Measurements from ENCODE around the gene CLASRP.

The CLASRP gene

DNA sequence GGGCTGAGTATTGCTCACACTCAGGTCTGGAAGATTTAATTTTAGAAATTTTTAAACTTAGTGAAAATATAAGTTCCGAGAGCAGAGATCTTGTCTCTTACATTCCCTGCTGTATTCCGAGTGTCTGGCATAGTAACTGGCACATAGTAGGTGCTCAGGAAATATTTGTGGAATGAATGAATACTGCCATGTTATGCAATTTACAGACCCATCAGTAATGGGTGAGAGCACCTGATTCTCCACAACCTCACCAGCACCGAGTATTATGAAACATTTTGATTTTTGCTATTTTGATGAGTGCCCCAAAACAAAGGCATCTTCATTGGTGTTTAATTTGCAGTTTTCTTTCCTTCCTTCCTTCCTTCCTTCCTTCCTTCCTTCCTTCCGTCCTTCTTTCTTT lies 15.8 kb upstream of the CLASRP start:
- DNase-seq: no peak

DNA sequence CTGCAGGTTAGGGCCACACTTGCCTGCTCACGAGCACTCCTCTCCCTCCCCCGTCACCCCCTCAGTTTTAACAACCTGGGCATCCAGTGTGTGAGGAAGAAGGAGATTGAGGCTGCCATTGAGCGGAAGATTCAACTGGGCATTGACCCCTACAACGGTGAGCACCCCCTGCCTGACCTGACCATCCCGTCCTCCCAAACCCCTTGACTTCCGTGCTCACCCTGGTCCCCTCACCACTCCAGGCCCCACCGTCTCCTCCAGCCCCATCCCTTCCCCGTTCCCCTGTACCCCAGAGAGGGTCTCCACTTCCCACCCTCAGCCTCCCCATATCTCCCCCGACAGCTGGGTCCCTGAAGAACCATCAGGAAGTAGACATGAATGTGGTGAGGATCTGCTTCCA lies 13.6 kb upstream of the CLASRP start:
- no peak for DNase-seq

DNA sequence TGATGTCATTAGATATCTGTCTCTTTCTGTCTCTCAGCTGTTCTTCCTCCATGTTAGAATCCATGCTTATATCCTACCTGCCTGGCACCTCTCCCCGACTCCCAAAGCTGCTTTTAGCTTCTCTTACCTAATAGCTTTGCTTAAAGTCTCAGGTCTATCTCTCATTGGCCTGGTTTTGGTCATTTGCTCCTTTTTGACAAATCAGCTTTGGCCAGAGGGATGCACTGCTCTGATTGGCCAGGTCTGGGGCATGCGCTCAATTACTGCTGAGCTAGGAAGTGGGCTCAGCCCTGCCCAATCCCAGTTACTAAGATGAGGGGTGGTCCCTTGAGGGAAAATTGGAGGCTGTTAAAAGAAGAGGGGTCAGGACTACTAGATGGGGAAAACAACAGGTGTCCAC lies 11.5 kb upstream of the CLASRP start:
- DNase-seq: no peak

DNA sequence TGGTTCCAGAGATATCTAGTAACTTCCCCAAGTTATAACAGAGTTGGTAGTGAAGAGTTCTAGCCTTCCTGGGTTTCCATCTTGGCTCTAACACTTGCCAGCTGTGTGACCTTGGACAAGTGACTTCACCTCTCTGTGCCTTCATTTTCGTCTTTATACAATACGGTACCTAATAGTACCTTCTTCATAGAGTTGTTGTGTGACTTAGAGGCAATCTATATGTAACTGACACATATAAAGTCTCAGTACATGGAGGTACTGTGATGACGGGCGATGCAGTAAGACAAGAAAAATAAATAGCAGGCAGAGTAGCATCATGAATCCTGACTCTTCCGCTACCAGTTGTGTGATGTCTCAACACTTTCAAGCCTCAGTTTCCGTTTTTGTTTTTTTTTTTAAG lies 8.0 kb upstream of the CLASRP start:
- DNase-seq: no peak

DNA sequence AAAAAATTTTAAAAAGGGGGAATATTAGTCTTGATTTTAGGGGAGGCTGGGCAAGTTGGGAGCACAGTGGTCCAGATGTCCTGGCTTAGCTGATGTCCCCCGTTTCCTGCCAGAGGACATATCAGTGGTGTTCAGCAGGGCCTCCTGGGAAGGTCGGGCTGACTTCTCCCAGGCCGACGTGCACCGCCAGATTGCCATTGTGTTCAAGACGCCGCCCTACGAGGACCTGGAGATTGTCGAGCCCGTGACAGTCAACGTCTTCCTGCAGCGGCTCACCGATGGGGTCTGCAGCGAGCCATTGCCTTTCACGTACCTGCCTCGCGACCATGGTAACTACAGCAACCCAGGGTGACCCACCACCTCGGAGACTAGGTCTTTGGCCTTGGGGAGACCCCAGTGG lies 6.4 kb upstream of the CLASRP start:
- no peak for DNase-seq

DNA sequence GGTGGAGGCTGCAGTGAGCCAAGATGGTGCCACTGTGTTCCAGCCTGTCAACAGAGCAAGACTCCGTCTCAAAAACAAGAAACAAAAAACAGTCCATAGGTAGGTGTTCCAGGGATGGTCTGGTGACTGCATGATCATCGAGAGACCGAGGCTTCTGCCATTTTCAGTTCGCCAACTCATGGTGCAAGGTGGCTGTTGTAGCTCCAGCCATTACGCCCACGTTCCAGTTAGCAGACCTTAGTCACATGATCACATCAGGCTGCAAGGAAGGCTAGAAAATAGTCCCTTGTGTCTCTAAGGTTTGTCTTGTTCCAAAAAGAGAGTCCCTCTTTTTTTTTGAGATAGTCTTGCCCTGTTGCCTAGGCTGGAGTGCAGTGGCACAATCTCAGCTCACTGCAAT lies 3.1 kb upstream of the CLASRP start:
- DNase-seq: no peak

DNA sequence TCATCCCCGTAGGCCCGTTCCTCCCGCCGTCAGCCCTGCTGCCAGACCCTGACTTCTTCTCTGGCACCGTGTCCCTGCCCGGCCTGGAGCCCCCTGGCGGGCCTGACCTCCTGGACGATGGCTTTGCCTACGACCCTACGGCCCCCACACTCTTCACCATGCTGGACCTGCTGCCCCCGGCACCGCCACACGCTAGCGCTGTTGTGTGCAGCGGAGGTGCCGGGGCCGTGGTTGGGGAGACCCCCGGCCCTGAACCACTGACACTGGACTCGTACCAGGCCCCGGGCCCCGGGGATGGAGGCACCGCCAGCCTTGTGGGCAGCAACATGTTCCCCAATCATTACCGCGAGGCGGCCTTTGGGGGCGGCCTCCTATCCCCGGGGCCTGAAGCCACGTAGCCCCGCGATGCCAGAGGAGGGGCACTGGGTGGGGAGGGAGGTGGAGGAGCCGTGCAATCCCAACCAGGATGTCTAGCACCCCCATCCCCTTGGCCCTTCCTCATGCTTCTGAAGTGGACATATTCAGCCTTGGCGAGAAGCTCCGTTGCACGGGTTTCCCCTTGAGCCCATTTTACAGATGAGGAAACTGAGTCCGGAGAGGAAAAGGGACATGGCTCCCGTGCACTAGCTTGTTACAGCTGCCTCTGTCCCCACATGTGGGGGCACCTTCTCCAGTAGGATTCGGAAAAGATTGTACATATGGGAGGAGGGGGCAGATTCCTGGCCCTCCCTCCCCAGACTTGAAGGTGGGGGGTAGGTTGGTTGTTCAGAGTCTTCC lies 1.3 kb upstream of the CLASRP start:
- DNase-seq: no peak

DNA sequence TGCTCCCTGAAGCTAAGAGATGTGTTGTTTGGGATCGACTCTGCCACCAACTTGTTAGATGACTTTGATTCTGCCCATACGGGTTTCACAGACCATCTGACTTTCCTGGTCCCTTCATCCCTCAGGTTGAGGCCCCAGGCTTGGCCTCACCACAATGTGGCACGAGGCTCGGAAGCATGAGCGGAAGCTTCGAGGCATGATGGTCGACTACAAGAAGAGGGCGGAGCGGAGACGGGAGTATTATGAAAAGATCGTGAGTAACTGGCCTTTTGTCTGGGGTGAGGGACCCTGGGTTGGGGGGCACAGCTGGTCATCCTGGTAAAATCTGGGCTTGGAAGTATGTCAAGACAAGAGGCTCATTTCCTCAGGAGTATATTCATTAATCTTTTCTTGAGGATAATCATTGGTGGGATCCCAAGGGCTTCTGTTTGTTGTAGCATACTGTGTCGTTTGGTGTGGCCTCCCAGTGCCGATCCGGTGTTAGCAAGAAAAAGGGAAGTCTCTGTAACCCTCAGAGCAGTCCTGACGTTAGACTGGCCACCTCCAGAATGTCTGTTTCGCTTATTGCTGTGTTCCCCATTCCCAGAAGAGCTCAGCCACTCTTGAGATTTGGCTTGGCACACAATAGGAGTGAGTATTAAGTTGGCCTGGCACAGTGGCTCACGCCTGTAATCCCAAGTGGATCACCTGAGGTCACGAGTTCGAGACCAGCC lies 1.4 kb downstream of the CLASRP start:
- DNase-seq: no peak

DNA sequence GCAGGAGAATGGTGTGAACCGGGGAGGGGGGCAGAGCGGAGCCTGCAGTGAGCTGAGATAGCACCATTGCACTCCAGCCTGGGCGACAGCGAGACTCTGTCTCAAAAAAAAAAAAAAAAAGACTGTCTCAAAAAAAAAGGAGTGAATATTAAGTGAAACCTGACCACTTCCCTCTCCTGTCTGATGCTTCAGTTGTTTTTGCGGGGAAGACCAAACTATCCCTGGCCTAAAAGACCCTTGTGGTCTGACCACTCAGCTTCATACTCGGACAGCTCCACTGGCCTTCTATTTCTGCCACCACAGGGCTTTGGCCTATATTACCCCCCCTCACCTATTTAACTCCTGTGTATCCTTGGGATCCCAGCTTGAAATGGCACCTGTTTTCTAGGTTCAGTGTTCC lies 2.3 kb downstream of the CLASRP start:
- no peak for DNase-seq

DNA sequence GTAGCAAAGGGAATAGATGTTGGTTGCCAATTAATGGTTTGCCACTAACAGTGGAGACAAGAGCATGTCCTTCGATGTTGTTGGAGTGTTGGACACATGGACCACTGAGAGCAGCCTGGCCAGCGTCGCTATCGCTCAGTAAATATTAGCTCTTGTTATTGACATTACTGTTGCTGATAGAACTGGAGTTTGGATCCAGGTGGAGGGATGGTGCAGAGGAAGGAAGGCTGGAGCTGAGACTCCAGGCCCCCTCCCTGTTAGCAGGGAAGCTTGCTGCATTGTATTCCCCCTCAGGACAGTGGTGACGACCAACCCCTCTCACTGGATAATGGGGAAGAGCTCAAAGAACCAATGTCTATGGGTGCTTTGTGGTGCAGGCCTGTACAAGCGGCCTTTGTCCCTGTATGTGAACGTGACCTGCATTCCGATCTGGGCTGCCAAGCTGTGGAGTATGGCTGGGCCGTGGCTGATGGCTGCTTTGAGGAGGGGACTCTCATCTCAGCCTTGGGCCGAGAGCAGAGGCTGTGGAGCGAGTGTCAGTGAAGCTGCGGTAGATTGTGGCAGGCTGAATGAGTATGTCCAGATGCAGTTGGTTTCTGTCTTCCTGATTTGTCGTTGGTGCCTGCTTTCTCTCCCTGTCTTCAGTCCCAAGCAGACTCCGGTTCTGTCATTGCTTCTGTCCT lies 7.0 kb downstream of the CLASRP start:
- no peak for DNase-seq

DNA sequence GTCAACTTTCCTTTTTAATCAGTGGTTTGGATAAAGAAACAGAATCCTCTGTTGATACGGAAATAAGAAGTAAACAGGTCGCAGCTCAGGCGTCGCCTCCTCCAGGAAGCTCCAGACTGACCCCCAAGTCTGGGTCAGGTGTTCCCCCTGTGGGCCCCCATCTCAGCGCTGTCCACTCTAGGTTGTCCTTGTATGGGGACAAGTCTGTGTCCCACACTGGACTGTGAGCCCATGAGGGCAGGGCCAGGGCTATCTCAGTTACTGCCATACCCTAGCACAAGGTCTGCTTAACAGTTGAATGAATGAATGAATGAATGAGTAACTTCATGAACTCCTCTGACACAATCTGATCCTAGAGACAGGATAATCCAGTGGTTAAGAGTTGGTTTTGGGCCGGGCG lies 7.5 kb downstream of the CLASRP start:
- DNase-seq: no peak

DNA sequence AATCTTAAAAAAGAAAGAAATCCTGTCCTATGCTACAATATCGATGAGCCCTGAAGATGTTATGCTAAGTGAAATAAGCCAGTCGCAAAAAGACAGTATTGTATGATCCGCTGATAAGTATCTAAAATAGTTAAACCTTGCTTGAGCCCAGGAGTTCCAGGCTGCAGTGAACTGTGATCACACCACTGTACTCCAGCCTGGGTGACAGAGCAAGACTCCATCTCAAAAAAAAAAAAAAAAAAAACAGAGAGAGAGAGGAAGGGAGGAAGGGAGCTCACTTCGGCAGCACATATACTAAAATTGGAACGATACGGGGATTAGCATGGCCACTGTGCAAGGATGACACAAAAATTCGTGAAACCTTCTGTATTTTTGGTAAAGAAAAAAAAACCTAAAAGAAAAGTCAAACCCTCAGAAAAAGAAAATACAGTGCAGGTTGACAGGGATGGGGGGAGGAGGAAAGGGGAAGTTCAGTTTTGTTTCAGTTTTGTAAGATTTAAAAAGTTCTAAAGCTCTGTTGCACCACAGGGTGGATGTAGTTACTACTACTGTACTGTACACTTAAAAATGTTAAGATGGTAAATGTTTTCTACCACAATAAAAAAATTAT lies 8.4 kb downstream of the CLASRP start:
- DNase-seq: no peak

DNA sequence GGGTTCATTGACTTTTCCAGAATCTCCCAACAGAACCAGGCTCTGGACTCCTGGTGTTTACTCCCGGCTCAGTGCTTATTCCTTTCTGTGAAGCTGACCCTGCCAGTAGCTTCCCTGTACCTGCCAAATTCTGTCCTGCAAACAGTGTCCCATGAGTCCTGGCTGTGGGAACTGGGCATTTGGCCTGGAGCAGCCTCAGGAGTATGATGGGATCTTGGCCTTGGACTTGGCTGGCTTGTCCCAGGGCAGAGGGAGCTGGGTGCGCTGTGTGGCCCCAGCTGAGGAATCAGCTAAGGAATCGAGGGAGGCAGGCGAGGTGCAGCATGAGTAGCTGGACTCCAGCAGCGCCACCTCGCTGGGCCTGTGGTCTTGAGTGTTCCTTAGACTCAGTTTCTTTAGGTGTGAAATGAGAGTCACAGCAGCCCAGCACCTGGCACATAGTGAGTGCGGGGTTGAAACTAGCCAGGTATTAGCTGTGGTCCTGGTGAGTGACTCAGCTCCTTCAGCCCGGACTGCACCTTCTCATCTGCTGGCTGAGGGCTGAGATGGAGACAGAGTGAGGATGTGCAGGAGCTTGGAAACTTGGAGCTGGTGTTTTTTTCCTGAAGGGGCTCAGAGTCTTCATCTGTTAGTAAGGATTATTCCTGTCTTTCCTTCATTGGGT lies 10.4 kb downstream of the CLASRP start:
- DNase-seq: no peak

DNA sequence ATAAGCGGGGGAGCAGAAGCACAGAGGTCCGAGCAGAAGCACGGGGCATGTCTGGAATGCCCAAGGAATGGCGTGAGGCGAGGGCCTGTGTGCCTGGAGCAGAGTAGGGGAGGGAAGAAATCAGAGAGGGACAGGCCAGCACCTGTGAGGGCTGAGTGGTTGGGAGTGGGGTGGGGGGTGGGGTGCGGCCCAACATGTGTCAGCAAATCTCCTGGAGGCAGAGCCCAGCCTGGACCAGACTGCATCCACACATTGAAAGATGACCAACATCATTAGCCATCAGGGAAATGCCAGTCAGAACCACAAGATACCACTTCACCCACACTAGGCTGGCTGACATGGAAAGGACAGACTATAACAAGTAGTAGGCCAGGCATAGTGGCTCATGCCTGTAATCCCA lies 11.2 kb downstream of the CLASRP start:
- DNase-seq: no peak

DNA sequence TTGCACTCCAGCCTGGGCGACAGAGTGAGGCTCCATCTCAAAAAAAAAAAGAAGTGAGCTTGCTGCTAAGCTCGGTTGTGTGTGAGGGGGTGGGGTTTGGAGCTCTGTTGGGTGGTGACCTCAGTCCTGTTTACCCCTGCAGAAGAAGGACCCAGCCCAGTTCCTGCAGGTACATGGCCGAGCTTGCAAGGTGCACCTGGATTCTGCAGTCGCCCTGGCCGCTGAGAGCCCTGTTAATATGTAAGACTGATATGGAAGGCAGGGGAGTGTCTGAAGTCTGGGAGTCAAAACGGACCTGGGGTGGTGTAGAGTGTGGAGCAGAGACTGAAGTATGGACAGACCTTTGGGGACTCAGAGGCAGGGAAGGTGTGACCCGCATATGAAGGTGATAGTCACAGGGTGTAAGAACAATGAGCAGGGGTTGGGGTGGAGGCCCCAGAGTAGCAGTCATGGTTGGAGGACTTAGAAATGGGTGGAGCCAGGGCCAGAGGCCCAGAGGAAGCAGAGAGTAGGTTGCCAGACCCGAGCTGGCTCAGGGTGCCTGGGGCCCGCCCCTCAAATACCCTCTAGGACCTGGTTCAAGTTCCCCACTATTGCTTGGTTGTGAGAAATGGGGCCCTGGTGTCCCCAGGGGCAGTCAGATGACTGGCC lies 13.2 kb downstream of the CLASRP start:
- DNase-seq: no peak

DNA sequence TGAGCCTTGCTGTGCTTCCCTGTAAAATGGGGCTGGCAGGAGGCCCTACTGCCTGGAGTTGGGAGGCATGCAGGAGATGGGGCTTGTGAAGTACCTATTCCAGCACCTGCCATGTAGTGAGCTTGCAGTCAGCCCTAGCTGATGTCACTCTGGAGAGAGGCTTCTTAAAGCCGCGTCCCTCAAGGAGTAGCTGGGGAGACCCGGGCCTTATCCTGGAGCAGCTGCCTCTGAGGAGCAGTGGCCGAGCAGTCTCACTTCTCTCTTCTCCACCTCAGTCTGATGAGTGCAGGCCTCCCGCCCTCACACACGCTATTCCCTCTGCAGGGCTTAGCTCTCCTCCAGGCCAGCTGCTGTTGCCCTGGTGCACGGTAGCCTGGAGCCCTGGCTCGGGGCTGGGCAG lies 18.0 kb downstream of the CLASRP start:
- DNase-seq: no peak

DNA sequence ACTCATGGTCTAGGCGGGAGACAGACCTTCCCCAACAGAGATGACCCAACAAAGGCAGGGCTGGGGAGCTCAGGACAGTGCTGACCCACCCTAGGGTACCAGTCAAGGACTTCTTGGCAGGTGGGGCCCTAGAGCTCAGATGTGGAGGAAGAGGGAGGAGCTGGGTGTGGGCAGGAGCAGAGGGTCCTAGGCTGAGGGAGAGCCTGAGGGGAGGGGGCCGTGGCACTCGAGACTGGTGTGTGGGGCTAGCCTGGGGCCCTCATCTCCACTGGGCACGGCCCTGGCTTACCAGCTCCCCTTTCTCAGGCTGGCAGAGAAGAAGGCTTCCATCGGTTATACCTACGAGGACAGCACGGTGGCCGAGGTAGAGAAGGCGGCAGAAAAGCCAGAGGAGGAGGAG lies 18.6 kb downstream of the CLASRP start:
- no peak for DNase-seq

DNA sequence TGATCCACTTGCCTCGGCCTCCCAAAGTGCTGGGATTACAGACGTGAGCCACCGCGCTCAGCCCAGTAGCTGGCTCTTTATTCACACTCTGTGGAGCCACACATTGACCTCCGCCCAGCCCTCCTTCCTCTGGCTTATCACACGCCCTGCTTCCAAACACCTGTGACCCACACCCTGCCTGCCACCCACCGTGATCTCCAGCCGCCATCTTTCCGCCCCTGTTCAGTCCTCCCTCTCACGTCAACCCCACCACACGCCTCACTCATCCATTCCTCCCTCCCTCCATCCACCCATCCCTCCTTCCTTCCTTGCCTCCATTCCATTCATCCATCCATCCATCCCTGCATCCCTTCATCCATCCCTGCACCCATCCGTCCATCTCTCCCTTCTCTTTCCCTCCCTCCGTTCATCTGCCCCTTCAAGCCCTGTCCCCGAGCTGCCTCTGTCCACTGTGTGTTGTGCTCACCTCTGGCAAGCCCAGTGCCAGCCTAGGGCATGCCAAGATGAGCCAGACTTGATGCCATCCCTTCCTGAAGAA lies 19.8 kb downstream of the CLASRP start:
- no peak for DNase-seq

DNA sequence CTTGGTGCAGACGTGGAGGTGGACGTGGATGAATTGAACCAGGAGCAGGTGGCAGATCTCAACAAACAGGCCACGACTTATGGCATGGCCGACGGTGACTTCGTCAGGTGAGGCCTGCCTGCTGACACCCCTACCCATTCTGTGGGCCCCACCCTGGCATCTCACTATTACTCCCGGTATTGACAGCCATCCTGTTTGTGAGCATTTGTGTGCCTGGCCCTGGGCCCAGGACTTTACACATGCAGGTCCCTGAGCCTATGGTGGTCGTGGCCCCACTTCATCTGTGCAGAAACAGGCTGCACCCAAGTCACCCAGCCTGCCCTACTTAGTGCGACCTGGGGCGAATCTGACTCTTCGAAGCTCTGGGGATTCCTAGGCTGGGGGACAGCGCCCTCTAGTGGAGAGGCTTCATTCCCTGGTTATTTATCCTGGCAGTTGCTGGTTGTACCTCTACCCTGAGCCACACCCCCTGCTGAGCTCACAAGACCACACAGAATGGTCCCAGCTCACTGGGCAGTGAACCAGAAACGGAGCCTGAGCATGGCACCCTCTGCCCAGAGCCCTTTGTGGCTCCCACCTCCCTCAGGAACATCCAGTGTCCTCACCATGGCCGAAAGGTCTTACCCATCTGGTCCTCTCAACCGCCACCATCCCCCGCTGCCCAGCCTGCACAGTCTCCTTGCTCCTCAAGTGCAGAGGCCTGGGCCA lies 20.6 kb downstream of the CLASRP start:
- no peak for DNase-seq

DNA sequence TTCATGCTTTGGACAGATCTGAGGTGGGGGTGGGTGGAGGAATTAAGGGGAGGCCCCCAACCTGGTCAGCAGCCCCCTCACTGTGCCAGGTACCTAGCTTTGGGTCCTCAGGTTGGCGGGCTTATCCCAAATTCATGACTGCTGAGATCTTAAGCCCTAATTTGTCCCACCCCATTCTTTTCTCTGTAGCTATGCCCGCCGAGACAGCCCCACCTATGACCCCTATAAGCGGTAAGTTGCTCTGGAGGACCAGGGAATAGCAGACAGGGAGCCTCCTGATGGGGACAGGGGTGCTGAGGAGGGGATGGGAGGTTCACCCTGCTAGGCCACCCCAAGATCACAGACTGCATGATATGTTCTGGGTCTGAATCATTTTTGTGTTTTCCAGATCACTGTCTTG lies 23.1 kb downstream of the CLASRP start:
- DNase-seq: no peak

Measured in activated gamma-delta T cell (primary cell).